ENCODE results near the gene GRP.
"Not testable (repeated sequence)": the region's sequence is repeated elsewhere in the genome, so short reads cannot be mapped to it uniquely, and the experiment has no call there.

GRP gene

DNA sequence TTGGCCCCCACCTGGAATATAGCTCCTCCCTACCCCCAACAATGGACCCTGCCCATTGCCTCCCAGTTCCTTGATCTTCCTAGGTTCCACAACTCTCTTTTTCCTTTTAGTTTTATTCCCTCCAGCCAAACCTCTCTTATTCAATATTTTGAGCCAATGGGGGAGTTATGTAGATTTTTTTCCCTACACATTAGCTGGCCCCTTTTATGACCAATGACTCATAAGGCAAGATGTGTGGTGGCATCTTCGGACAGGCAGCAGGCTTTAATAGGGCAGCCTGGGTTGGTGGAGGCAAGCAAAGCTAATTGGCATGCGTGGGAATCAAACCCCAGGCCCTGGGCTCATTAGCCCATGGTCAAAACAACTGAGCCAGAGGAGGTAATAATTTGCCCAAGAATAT lies 9.2 kb downstream of the GRP start:
- no peak for DNase-seq (ENCODE audit: low spot score)

DNA sequence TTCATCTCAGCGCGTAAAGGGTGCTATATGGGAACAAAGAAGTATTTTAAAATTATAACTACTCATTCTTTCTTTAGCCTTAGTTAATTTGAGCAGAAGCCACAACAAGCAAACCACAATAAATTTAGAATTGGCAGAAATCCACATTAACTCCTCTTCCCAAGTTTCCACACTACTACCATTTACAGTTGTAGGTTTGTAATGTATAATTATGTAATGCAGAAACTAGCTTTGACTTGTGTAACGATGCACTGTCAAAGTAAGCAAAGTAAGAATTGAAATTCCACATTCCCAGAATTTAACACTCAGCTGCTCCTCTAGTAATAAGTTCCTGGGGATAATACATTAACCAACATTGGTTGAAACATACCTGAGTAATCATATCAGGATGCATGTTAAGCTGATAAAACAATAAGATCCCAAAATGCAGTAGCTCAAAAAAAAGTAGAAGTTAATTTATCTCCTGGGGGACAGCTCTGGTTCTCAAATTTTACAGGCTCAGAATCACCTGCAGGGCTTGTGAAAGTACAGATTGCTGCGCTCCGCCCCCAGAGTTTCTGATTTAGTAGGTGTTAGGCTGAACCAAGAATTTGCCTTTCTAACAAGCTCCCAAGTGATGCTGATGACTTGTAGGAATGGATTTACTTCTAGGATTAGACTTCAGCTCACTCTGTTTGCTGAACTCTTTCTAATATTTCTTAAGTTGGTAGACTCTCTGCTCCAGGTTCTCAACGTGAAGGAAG lies 9.9 kb downstream of the GRP start:
- no peak for DNase-seq (ENCODE audit: low spot score)

DNA sequence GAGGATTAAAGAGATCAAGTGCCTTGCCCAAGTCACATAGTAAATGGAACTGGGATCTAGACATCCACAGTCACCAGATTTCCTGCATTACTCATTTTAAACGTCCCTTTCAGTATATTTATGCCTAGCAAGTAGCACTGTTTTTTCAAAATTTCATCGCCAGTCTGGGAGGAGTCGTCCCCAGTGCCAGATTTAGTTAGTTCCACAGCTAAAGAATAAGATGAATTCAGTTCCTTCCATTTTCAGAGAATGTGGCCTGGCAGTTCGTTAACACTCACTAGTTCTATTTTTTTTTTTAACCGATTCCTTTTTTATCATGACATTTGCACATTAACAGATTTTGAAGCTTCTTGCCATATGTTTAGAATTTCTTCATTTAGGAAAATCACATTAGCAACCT lies 11.2 kb downstream of the GRP start:
- no peak for DNase-seq (ENCODE audit: low spot score)

DNA sequence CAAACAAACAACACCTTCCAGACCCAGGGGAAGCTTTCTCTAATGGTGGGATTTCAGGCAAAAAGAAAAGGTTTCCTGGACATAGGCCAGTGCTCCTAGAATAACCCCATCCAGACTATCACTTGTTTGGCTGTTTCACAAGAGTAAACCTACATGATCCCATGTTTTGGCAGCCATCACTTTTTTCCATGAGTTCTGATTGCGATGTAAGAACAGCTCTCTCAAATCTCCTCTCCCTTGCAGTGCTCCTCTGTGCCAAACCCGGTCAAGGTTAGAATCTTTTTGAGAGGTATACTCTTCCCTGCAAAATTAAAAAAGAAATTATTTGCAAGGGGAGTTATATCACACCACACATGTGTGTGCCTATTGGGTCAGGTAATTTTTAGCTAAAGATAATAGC lies 11.9 kb downstream of the GRP start:
- DNase-seq (ENCODE audit: low spot score) = no peak

DNA sequence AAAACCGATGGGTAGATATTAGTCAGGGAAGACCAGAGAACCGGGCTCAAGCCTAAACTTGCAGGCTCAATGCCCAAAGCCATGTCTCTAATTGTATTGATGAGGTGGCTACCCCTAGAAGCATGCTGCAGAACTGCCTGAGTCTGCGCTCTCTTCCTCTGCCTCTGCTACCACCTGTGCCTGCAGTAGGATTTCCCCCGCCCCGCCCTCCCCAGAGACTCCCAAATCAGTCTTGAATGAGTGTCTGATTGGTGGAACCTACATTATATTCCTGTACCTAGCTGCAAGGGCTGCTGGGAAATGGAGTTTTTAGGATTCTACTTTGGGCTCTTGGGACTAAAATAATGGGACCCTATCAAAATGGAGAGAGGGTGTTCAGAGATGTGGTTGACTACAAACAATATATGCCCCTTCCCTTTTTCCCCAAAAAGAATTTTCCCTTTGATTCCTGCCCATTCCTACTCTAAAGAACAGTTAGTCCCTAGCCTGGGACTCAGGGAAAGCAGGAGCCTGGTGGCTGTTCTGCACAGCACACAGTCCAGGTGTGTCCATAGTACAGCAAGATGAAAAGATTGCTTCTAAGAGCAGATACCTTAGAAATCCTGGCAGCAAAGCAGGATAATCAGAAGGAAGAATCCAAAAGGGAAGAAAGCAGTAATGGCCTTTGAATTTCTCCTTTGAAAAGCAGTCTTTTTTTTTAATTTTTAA lies 12.5 kb downstream of the GRP start:
- DNase-seq (ENCODE audit: low spot score) = no peak

DNA sequence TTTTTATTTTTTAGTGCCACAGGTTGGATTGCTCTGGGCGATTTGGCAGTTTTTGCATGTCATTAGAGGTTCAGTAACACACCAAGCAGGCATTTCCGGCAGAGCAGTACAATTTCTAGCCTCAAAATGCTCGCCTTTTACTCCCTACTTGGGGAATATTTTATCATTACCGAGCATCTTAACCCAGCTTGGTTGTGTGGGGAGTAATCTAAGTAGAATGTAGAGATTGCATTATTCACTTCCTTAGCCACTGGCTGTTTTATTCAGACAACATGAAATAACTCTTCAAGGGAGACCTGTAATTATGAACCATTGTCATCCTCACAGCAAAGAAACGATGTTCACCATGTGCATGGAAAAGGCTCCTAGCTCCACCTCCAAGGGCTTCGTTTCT lies 13.1 kb downstream of the GRP start:
- DNase-seq (ENCODE audit: low spot score) = no peak

DNA sequence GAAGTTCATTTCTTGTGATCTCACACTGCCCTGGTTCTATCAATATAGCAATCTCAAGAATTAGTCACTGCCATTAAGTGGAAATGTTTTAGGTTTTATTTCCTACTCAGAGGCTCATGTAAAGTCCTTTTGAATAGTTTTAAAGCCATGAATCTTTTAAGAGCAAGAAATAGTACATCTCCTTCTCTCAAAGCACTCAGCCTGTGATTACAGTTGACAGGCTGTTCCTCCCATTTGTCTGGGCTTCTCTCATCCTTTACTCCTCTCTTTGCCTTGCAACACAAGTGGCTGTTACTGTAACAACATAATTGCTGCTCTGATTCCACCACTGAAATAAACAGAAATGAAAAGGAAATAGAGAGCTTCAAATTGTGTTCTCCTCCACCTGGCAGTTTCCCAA lies 18.4 kb downstream of the GRP start:
- no peak for DNase-seq (ENCODE audit: low spot score)

DNA sequence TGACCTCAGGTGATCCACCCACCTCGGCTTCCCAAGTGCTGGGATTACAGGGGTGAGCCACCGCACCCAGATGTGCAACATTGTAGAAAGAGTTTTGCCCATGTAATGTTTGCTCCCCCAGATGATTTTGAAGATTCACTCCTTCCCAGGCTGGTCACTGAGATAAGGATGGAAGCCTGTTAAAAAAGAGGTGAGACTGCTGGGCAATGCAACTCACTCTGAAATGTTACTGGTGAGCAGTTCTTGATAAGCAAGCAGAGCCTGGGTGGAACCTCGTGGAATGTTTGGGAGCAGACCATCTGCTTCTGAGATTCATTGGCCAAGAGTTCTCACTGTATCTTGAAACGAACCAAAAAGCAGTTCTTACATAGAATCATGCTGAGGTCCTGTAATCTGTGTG lies 19.7 kb downstream of the GRP start:
- no peak for DNase-seq (ENCODE audit: low spot score)

DNA sequence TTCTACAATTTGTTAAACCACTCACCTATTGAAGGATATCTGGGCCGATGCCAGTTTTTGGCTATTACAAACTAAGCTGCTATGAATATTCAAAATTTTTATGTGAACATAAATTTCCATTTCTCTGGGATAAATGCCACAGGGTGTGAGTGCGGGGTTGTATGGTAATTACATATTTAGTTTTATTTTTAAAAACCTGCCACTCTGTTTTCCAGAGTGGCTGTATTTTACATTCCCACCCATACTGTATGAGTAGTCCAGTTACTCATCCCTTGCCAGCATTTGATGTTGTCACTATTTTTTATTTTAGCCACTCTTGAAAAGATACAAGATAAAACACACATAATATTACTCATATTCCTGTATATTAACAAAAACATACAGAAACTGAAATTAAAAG lies 22.9 kb downstream of the GRP start:
- DNase-seq (ENCODE audit: low spot score) = no peak

DNA sequence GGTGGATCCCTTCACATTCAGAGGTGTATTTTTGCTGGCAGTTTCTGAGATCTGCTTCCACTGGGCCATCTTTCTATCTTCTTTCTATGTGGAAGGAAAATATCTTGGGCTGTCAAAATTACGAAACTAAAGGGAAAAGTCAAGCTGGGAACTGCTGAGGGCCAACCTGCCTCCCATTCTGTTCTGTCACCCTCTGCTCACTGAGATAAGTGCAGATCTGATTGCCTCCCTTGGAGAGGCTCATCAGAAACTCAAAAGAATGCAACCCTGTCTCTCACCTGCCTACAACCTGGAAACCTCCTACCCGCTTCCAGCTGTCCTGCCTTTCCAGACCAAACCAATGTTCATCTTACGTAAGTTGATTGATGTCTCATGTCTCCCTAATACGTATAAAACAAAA lies 26.8 kb downstream of the GRP start:
- DNase-seq (ENCODE audit: low spot score) = no peak

DNA sequence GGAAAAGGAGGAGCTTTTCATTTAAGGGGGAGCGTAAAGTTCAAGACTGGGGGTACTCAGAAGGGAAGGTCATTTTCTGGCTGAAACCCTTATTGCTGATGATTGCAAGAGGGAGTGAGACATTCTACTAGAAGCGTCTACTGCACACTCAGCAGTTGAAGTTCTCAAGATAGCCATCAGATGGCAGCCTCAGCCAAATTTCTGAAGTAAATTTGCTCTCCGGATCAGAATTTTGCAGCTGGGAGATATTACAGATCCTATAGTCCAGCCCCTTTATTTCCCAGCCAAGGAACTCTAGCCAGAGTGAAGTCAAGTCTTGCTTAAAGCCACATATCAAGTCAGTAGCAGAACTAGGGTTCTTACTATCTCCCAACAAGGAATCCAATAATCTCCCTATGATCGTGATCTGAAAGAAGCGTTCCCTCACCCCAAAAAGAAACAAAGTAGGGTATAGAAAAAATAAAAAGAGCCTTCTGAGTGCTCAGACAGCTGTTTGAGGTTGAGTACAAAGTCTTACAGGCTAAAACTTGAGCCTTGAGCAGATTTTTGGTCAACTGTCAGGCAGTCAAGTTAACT lies 29.3 kb downstream of the GRP start:
- peak; percentile 70 for DNase-seq (ENCODE audit: low spot score)

DNA sequence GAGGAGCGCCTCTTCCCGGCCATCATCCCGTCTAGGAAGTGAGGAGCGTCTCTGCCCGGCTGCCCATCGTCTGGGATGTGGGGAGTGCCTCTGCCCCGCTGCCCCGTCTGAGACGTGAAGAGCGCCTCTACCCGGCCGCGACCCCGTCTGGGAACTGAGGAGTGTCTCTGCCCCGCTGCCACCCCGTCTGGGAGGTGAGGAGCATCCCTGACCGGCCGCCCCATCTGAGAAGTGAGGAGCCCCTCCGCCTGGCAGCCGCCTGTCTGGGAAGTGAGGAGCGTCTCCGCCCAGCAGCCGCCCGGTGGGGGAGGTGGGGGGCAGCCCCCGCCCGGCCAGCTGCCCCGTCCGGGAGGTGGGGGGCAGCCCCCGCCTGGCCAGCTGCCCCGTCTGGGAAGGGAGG lies 35.5 kb downstream of the GRP start:
- DNase-seq (ENCODE audit: low spot score) = not testable (repeated sequence)

DNA sequence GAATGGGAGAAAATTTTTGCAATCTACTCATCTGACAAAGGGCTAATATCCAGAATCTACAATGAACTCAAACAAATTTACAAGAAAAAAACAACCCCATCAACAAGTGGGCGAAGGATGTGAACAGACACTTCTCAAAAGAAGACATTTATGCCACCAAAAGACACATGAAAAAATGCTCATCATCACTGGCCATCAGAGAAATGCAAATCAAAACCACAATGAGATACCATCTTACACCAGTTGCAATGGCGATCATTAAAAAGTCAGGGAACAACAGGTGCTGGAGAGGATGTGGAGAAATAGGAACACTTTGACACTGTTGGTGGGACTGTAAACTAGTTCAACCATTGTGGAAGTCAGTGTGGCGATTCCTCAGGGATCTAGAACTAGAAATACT lies 41.9 kb downstream of the GRP start:
- DNase-seq (ENCODE audit: low spot score) = not testable (repeated sequence)

DNA sequence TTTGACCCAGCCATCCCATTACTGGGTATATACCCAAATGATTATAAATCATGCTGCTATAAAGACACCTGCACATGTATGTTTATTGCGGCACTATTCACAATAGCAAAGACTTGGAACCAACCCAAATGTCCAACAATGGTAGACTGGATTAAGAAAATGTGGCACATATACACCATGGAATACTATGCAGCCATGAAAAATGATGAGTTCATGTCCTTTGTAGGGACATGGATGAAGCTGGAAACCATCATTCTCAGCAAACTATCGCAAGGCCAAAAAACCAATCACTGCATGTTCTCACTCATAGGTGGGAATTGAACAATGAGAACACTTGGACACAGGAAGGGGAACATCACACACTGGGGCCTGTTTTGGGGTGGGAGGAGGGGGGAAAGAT lies 42.3 kb downstream of the GRP start:
- DNase-seq (ENCODE audit: low spot score) = not testable (repeated sequence)

DNA sequence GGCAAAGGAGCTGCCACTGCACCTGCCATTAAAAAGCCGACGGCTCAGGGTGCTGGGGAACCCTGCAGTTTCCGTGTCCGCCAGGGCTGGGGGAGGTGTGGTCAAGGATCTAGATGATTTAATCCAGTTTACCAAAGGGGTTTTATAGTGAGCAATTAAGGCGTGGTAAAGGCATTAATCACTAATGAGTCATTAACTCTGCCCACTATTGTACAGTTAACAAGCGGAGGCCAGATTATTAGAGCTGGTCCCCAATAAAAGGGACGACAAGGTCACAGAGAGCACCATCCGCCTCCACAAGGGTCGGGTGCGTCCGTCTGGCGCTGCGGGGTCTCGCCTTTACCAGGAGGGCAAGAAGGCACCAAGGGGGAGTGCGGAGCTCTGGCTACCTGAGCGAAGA lies 43.7 kb downstream of the GRP start:
- DNase-seq (ENCODE audit: low spot score) = no peak

DNA sequence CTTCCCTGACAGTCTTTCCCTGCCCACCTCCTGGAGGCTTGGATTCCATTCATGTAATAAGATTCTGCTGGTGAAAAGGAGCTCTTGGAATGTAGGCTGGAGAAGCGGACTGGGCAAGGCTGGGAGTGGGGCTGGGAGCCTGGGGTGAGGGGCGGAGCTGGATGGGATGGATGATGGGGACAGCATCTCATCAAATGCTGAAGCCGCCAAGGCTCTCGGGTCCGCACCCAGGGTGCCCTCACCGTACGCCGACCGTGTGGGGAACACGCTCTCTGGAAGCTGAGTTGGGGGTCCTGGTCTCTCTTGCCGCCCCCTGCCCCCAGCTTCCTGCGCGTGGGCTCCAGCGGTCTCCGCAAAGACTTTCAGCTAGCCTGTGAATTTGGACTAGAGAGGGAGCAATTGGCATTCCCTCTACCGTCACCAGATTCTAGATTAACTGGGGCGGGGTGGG lies 44.2 kb downstream of the GRP start:
- peak; percentile 11 for DNase-seq (ENCODE audit: low spot score)

DNA sequence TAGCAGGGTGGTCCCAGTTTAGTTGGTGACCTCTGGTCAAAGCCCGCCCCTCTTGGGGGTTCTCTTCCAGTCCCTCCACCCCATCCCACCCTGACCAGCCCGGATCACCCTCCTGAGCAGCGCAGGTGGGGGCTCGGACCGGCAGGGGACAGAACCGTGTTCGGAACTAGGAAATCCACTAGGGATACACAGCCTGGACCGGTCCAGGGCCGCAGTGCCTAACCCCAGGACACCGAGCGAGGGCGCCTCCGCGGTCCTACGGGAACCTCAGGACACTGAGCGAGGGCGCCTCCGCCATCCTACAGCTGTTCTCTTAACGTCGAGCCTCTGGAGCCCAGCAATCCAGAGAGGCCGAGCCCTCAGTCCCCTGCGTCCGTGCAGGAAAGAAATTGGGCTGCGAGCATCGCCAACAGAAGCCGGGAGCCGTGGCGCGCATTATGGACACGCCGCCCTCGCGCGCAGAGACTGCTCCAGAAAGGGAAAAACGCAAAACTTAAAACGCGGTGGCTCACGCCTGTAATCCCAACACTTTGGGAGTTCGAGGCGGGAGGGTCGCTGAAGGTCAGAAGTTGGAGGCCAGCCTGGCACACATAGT lies 44.8 kb downstream of the GRP start:
- DNase-seq (ENCODE audit: low spot score) = no peak

DNA sequence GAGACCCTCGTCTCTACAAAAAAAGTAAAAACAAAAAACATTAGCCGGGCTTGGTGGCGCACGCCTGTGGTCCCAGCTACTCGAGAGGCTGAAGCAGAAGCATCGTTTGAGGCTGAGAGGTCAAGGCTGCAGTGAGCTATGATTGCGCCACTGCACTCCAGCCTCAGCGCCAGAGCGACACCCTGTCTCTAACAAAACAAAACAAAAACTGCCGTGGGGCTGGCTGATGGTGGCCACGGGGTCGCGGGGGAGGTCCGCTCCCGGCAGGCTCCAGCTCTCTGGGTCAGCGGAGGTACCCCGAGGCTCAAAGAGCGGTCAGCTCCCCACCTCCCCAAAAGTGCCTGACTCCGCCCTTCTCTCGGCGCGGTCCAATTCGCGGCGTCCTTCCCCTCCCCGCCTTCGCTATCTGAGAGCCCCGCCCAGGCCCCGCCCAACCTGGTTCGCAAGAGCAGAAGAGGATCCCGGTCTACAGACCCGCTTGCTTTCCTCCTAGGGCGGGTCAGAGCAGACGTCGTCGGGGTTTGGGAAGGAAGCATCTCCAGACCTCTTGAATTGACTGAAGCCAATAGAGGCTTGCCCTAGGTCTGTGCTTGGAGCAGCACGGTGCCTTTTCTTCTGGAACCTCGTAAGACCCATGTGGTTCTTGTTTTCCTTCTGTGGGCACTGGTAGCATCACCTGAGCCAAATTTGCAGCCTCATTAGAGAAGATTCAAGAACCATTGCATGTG lies 45.5 kb downstream of the GRP start:
- peak; percentile 23 for DNase-seq (ENCODE audit: low spot score)

DNA sequence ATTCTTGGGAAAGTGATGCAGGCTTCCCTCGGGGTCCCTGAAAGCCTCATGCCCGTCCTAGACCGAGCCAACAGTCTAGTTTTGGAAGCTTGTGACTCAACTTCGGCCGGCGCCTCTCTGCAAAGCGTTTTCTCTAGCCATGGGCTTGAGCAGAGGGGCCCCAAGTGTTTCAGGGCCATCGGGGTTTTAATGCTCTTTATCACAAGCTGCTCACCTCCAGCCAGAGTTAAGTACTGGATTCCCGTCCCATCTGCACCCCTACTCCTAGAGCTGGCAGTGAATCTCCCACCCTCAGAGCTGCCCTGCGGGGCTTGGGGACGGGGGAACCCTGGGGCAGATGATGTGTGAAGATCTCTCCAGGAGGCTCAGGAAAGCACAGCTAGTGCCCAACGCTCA lies 46.0 kb downstream of the GRP start:
- no peak for DNase-seq (ENCODE audit: low spot score)

DNA sequence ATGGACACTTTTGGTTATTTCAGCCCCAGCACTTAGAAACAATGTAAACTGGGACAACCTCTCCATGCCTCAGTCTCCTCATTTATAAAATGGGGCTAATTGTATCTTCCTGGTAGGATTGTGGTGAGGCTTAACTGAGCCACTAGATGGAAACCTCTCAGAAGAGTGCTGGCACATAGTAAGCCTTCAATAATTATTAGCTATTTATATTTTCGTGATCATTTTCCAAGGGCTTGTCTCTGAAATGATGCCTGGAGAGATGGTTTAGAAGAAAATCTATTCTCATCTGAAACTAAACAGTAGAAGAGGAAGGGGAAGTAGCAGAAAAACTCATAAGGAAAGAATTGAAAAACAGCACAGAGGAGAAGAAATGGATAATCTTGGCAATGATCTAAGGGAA lies 46.5 kb downstream of the GRP start:
- DNase-seq (ENCODE audit: low spot score) = no peak

DNA sequence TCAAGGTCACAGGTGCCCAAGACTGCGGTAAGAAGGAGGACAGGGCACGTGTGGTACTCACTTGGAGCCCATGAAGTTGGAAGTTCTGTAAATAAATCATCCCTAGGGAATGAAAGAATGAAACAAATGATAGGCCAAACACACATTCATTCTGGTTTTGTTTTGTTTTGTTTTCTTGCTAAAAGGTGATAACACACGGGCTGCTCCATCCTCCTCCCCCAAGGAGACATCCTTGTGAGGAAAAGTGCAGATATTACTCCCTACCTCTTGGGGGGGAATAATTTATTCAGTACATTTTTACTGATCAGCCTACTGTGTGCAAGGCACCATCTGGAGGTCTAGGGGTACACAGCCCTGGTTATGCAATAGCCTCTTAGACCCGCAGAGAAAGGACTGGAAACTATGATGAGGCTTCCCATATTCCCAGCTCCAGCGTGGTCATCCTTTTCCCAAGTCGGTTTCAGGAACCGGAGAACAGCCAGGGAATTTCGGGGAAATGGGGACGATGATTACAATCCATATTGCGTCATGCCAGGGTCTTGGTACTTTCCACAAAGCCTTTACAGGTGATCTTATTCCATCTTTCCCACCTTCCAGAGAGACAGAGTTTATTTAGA lies 47.0 kb downstream of the GRP start:
- no peak for DNase-seq (ENCODE audit: low spot score)
